Adipose tissue (tissue), 3 donors: Measurements from ENCODE around the gene FOLR3. TPM values are rescaled to one million over a fixed set of nuclear protein-coding genes. Genes with fewer than 3 reads are reported as not detected.

Source experiments
- H3K27ac ChIP-seq: one replicate; pipeline ENCODE4 v1.5.1; 2013; ENCODE audit warnings: low read depth, low read length
- WGBS, 3 donors: extraction: QIAGEN DNeasy Blood & Tissue Kit; methylation state at CpG; one replicate each; pipeline ENCODE4 v1.1.7; 2013; 5-methylcytosine and 5-hydroxymethylcytosine counted together
- polyA plus RNA-seq, 3 donors: library from polyadenylated mRNA; stranded (reverse); fragments of 200-250 nt; gene quantifications; one replicate each; pipeline ENCODE4 v1.2.3, GENCODE V29; 2013
- donor health status: healthy with polysubstance abuse.
- donor health status: Bipolar disorder and iron deficiency.
- donor health status: healthy.

Gene FOLR3
- polyA plus RNA-seq, 3 donors: 0.16 to 3.8 (median 3.2) TPM

DNA sequence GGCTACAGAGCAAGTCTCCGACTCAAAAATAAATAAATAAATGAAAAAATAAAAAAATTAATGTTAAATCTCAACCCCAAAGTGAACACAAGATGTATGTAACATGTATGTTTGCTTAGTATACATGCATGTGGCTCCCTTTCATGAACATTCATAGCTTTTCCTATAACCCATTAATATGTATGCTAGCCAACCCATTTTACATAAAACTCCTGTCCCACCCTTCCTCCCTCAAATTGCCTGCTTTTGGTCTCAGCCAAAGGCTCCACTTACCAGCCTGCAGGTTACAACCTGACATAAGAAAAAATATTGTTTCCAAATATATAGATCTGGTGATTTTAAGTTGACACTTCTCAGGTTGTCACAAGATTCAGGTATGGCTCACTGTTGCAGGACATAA is 52.7 kb downstream of the FOLR3 start:
- 73 to 98% (median 83%) methylated on average over 1 of the region's 1 CpG for WGBS, 3 donors
- no peak overlapping the region for H3K27ac ChIP-seq

Other genes with a start within 250 kb of the FOLR3 start
- gene XNDC1N, start 207.1 kb upstream of the FOLR3 start, polyA plus RNA-seq: 1 to 10 TPM; 1.5 to 2.2 (median 1.7) TPM
- gene RNF121, start 206.7 kb upstream of the FOLR3 start, polyA plus RNA-seq: 10 to 100 TPM in 2 of 3 donors, 1 to 10 TPM in 1; 7.5 to 21.8 (median 18.4) TPM
- 10 to 100 TPM in 1 of 3 donors, 1 to 10 TPM in 2; 3.0 to 14.1 (median 4.7) TPM for gene IL18BP, start 136.8 kb upstream of the FOLR3 start, polyA plus RNA-seq
- 100 to 1,000 TPM in 1 of 3 donors, 10 to 100 TPM in 2; 79.0 to 132 (median 90.3) TPM for gene NUMA1, start 55.2 kb upstream of the FOLR3 start, polyA plus RNA-seq
- 1 to 10 TPM; 4.3 to 6.9 (median 6.0) TPM for gene LRRC51, start 54.9 kb upstream of the FOLR3 start, polyA plus RNA-seq
- gene LAMTOR1, start 32.4 kb upstream of the FOLR3 start, polyA plus RNA-seq: 100 to 1,000 TPM in 2 of 3 donors, 10 to 100 TPM in 1; 71.4 to 181 (median 165) TPM
- gene TOMT, start 29.8 kb upstream of the FOLR3 start, polyA plus RNA-seq: not detected
- 10 to 100 TPM; 26.8 to 46.9 (median 42.3) TPM for gene ANAPC15, start 23.0 kb upstream of the FOLR3 start, polyA plus RNA-seq
- 1 to 10 TPM in 1 of 3 donors, under 1 TPM in 1, not detected in 1; 0.58 to 2.7 TPM for gene FOLR1, start 56.4 kb downstream of the FOLR3 start, polyA plus RNA-seq
- gene FOLR2, start 81.1 kb downstream of the FOLR3 start, polyA plus RNA-seq: 10 to 100 TPM in 2 of 3 donors, 1 to 10 TPM in 1; 5.1 to 52.4 (median 38.4) TPM
- 10 to 100 TPM; 37.9 to 77.0 (median 57.4) TPM for gene INPPL1, start 89.0 kb downstream of the FOLR3 start, polyA plus RNA-seq
- under 1 TPM in 1 of 3 donors, not detected in 2; 0.08 TPM for gene PHOX2A, start 108.5 kb downstream of the FOLR3 start, polyA plus RNA-seq